ENCODE data around the gene GJB2.

The GJB2 gene

DNA sequence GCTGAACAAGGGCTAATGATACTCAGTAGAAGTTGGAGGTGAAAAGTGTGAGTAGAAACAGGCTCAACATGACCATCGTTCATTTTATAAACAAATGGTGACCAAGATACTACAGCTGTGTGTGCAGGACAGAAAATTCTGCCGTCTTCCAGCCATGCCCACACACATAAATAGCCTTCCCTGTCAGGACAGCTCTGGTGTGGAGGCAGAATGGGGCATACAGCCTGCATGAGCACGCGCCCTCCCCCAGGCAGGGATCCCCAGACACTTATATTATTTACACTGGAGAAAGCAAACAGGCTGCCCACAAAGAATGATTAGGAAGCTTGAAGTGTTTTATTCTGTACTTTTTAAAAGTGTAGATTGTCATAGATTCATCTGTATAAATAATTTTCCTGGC lies 52.3 kb downstream of the GJB2 start:
- DNase-seq: no peak

DNA sequence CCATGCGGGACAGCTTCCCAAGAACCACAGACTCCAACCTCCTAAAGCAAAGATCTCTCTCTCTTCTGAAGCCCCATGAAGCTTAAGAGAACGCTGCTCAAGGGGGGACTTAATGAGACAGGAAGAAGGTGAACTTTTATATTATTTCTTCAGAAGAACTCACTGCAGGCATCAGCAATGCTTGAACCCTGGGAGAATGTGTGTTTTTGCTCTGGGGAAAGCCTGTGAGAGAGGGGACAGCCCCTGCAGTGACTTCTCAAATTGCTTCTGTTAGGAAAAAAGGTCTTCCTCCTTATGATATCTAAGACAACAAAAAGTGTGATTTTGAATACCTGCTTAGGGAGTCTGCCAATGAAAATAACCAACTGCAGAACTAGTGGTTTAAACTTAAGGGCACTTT lies 54.9 kb downstream of the GJB2 start:
- no peak for DNase-seq
